ENCODE measurements around the gene HPN.

The HPN gene

DNA sequence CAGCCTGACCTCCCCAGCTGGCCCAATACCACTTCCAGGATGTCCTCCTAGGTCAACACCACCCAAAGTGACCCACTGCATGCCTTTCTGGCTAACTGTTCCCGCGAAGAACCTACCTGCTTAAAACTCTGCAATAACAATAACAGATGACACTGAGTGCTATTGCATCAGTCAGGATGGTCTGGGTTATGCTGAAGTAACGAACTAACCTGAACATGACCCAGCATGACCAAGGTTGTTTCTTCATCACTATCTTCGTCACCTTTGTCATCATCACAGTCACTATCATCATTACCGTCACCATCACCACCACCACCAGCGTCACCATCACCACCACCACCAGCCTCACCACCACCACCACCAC lies 63.5 kb downstream of the HPN start:
- no peak for TF ChIP-seq YY1 (IDR thresholded peaks at IDR 0.05; ENCODE audit: low read depth)

DNA sequence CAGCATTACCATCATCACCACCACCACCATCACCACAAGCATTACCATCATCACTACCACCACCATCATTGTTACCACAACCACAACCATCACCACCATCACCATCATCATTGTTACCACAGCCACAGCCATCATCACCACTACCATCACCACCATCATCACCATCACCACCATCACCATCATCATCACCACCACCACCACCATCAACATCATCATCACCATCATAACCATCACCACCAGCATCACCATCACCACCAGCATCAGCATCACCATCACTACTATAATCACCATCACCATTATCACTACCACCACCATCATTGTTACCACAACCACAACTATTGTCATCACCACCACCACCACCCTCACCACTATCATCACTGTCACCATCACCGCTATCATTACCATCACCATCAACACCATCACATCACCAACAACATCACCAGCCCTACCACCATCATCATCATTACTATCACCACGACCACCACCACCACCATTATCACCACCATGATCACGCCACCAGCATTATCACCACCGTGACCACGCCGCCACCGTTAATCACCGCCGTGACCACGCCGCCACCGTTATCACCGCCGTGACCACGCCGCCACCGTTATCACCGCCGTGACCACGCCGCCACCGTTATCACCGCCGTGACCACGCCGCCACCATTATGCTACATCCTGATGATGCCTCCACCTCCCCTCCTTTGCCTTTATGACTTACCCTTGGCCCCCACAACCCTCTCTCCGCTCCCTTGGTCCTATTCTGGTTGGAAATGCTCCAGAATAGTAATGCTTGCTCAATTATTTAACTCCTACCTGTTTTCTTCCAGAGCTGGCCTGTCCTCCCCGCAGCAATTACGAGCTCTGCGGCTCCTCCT lies 64.1 kb downstream of the HPN start:
- TF ChIP-seq, protein P1, sequence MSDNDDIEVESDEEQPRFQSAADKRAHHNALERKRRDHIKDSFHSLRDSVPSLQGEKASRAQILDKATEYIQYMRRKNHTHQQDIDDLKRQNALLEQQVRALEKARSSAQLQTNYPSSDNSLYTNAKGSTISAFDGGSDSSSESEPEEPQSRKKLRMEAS (IDR thresholded peaks at IDR 0.05), result no peak
- TF ChIP-seq ZBTB7A (IDR thresholded peaks at IDR 0.05; ENCODE audit: low read depth) (no peak), NFIC (IDR thresholded peaks at IDR 0.05) (no peak), CREB1 (IDR thresholded peaks at IDR 0.05; ENCODE audit: low read depth) (no peak), RAD21 (IDR thresholded peaks at IDR 0.05; ENCODE audit: low read depth) (no peak), FOXM1 (IDR thresholded peaks at IDR 0.05; ENCODE audit: borderline replicate concordance, low read depth) (no peak), TEAD4 (IDR thresholded peaks at IDR 0.05) (no peak), EGR1 (IDR thresholded peaks at IDR 0.05) (no peak), TCF12 (IDR thresholded peaks at IDR 0.05; ENCODE audit: low read depth) (no peak), YY1 (IDR thresholded peaks at IDR 0.05; ENCODE audit: low read depth) (no peak), TAF1 (IDR thresholded peaks at IDR 0.05; ENCODE audit: low read depth) (no peak), EP300 (IDR thresholded peaks at IDR 0.05; ENCODE audit: borderline replicate concordance) (no peak)
- TF ChIP-seq, protein P2, sequence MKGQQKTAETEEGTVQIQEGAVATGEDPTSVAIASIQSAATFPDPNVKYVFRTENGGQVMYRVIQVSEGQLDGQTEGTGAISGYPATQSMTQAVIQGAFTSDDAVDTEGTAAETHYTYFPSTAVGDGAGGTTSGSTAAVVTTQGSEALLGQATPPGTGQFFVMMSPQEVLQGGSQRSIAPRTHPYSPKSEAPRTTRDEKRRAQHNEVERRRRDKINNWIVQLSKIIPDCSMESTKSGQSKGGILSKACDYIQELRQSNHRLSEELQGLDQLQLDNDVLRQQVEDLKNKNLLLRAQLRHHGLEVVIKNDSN (IDR thresholded peaks at IDR 0.05), result no peak
- TF ChIP-seq, protein P3, sequence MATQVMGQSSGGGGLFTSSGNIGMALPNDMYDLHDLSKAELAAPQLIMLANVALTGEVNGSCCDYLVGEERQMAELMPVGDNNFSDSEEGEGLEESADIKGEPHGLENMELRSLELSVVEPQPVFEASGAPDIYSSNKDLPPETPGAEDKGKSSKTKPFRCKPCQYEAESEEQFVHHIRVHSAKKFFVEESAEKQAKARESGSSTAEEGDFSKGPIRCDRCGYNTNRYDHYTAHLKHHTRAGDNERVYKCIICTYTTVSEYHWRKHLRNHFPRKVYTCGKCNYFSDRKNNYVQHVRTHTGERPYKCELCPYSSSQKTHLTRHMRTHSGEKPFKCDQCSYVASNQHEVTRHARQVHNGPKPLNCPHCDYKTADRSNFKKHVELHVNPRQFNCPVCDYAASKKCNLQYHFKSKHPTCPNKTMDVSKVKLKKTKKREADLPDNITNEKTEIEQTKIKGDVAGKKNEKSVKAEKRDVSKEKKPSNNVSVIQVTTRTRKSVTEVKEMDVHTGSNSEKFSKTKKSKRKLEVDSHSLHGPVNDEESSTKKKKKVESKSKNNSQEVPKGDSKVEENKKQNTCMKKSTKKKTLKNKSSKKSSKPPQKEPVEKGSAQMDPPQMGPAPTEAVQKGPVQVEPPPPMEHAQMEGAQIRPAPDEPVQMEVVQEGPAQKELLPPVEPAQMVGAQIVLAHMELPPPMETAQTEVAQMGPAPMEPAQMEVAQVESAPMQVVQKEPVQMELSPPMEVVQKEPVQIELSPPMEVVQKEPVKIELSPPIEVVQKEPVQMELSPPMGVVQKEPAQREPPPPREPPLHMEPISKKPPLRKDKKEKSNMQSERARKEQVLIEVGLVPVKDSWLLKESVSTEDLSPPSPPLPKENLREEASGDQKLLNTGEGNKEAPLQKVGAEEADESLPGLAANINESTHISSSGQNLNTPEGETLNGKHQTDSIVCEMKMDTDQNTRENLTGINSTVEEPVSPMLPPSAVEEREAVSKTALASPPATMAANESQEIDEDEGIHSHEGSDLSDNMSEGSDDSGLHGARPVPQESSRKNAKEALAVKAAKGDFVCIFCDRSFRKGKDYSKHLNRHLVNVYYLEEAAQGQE (IDR thresholded peaks at IDR 0.05; ENCODE audit: low read depth), result no peak

DNA sequence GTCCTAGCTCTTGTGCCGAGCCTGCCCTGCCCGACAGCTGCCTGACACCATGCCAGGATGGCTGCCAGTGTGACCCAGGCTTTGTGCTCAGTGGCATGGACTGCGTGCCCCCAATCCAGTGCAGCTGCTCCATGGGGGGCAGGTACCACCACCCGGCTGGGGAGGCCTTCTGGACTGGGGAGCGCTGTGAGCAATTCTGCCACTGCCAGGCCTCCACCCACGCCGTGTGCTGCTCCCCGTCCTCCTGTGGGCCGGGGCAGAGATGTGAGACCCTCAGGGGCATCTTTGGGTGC lies 64.7 kb downstream of the HPN start:
- TF ChIP-seq TCF12 (IDR thresholded peaks at IDR 0.05; ENCODE audit: low read depth) (no peak), CREB1 (IDR thresholded peaks at IDR 0.05; ENCODE audit: low read depth) (no peak), FOXM1 (IDR thresholded peaks at IDR 0.05; ENCODE audit: borderline replicate concordance, low read depth) (no peak), NFIC (IDR thresholded peaks at IDR 0.05) (no peak), RAD21 (IDR thresholded peaks at IDR 0.05; ENCODE audit: low read depth) (no peak), TAF1 (IDR thresholded peaks at IDR 0.05; ENCODE audit: low read depth) (no peak), EP300 (IDR thresholded peaks at IDR 0.05; ENCODE audit: borderline replicate concordance) (no peak), TEAD4 (IDR thresholded peaks at IDR 0.05) (no peak), EGR1 (IDR thresholded peaks at IDR 0.05) (no peak), ZBTB7A (IDR thresholded peaks at IDR 0.05; ENCODE audit: low read depth) (no peak), YY1 (IDR thresholded peaks at IDR 0.05; ENCODE audit: low read depth) (no peak), CEBPB (IDR thresholded peaks at IDR 0.05) (no peak)
- TF ChIP-seq, protein P3 (IDR thresholded peaks at IDR 0.05; ENCODE audit: low read depth), result no peak
- TF ChIP-seq, protein P1 (IDR thresholded peaks at IDR 0.05), result no peak
- TF ChIP-seq, protein P2 (IDR thresholded peaks at IDR 0.05), result no peak

DNA sequence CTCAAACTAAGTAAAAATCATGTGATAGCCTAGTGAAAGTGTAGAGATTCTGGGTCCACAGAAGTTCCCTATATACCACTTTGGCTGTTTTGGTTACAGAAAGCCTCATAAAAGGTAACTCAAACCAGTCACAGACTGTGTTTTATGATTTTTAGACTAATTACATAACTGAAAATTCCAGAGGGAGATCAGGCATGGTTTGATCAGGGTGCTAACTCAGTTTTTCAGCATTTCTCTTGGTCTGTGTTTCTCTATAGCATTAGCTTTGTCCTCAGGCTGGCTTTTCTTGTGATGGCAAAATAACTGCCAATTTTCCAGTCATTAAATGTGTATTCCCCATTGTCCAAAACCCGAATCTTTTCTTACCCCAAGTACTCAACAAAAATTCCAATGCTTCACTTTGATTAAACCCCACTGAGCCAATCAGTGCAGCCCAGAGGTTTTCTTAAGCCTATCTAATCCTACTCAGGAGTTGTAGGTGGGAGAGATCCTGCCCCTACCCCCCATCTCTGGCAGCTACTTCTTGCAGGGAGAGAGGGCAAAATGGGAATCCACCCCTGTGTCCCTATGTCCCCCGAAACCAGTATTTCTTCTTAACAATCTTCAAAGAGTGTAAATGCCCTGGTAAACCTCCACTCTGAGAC lies 65.5 kb downstream of the HPN start:
- TF ChIP-seq CEBPB (IDR thresholded peaks at IDR 0.05) (no peak), ZBTB7A (IDR thresholded peaks at IDR 0.05; ENCODE audit: low read depth) (no peak), EGR1 (IDR thresholded peaks at IDR 0.05) (no peak), FOXM1 (IDR thresholded peaks at IDR 0.05; ENCODE audit: borderline replicate concordance, low read depth) (no peak), CREB1 (IDR thresholded peaks at IDR 0.05; ENCODE audit: low read depth) (no peak), TCF12 (IDR thresholded peaks at IDR 0.05; ENCODE audit: low read depth) (no peak), NFIC (IDR thresholded peaks at IDR 0.05) (no peak), RAD21 (IDR thresholded peaks at IDR 0.05; ENCODE audit: low read depth) (no peak), YY1 (IDR thresholded peaks at IDR 0.05; ENCODE audit: low read depth) (no peak), TEAD4 (IDR thresholded peaks at IDR 0.05) (no peak), TAF1 (IDR thresholded peaks at IDR 0.05; ENCODE audit: low read depth) (no peak)
- TF ChIP-seq, protein P1 (IDR thresholded peaks at IDR 0.05), result no peak
- TF ChIP-seq, protein P2 (IDR thresholded peaks at IDR 0.05), result no peak
- TF ChIP-seq, protein P3 (IDR thresholded peaks at IDR 0.05; ENCODE audit: low read depth), result no peak

Measured in Ishikawa (cell line).